HepG2 (cell line): ENCODE measurements around the gene TTC6. TPM values are rescaled to one million over a fixed set of nuclear protein-coding genes. Genes with fewer than 3 reads are reported as not detected.

Experiments
- ATRX ChIP-seq: sonication (generic); formaldehyde crosslinking; IDR thresholded peaks from 2 replicates; pipeline ENCODE4 v1.4.0; 2020; ENCODE audit warnings: missing genetic modification reagents, borderline replicate concordance
- DPF2 ChIP-seq: sonication (generic); formaldehyde crosslinking; IDR thresholded peaks from 2 replicates; pipeline ENCODE4 v1.4.0; 2020; ENCODE audit warnings: mild to moderate bottlenecking, low read depth, missing genetic modification reagents, borderline replicate concordance
- EEA1 ChIP-seq: sonication (generic); formaldehyde crosslinking; IDR thresholded peaks from 2 replicates; pipeline ENCODE4 v1.5.1; 2020; ENCODE audit warnings: mild to moderate bottlenecking, missing genetic modification reagents, borderline replicate concordance
- HOXA5 ChIP-seq: sonication (generic); formaldehyde crosslinking; IDR thresholded peaks from 2 replicates; pipeline ENCODE4 v1.4.0; 2020; ENCODE audit warnings: missing genetic modification reagents
- KLF15 ChIP-seq: sonication (generic); formaldehyde crosslinking; IDR thresholded peaks from 2 replicates; pipeline ENCODE4 v1.8.1; 2023; ENCODE audit warnings: borderline replicate concordance, mild to moderate bottlenecking, inconsistent platforms, missing genetic modification reagents, mixed read lengths
- NFKBIZ ChIP-seq: IDR thresholded peaks from 2 replicates; pipeline ENCODE4 v1.6.1; 2018; ENCODE audit warnings: missing genetic modification reagents, missing compliant biosample characterization
- SPEN ChIP-seq: sonication (generic); formaldehyde crosslinking; IDR thresholded peaks from 2 replicates; pipeline ENCODE4 v1.5.1; 2020; ENCODE audit warnings: low read depth, mild to moderate bottlenecking, missing genetic modification reagents
- SRSF1 ChIP-seq: fragments of 200-400 bp; formaldehyde crosslinking; optimal IDR thresholded peaks from 2 replicates; pipeline ENCODE3; 2017; ENCODE audit warnings: mild to moderate bottlenecking, low read depth, low read length, moderate library complexity
- ZFX ChIP-seq: sonication (generic); formaldehyde crosslinking; IDR thresholded peaks from 2 replicates; pipeline ENCODE4 v1.4.0; 2020; ENCODE audit warnings: mild to moderate bottlenecking, low read depth, missing genetic modification reagents, moderate library complexity
- ZIK1 ChIP-seq: sonication (generic); formaldehyde crosslinking; IDR thresholded peaks from 2 replicates; pipeline ENCODE4 v1.5.0; 2020; ENCODE audit warnings: mild to moderate bottlenecking, low read depth, missing genetic modification reagents, borderline replicate concordance
- ZNF235 ChIP-seq: sonication (generic); formaldehyde crosslinking; IDR thresholded peaks from 2 replicates; pipeline ENCODE4 v1.8.1; 2023; ENCODE audit warnings: mild to moderate bottlenecking, missing genetic modification reagents, borderline replicate concordance
- ZNF326 ChIP-seq: sonication (generic); formaldehyde crosslinking; IDR thresholded peaks from 2 replicates; pipeline ENCODE4 v1.4.0; 2020; ENCODE audit warnings: missing genetic modification reagents, borderline replicate concordance
- ZNF768 ChIP-seq: sonication (generic); formaldehyde crosslinking; IDR thresholded peaks from 2 replicates; pipeline ENCODE4 v1.4.0; 2020; ENCODE audit warnings: missing genetic modification reagents
- polyA plus RNA-seq, 8 experiments: library from polyadenylated mRNA; depleted of rRNA in 3 of 8; stranded (reverse) in 7 of 8; unstranded in 1 of 8; fragments of >200 nt; fragmentation: Illumina TruSeq in 4 of 8; extraction: Trizol in 4 of 8; gene quantifications; 2 replicates each; pipeline versions ENCODE4 v1.2.1 to v1.2.3, GENCODE V29; 2011 to 2016; ENCODE audit warnings: low read depth in 4 of 8, missing spikeins in 1 of 8, mixed read lengths in 1 of 8; ENCODE audit not compliant: insufficient read depth in 1 of 8
- total RNA-seq, 5 experiments: library from RNA; depleted of rRNA; stranded (reverse); fragments of >200 nt; fragmentation: Illumina TruSeq; extraction: Trizol; gene quantifications; 2 replicates each; pipeline ENCODE4 v1.2.3, GENCODE V29; 2016; ENCODE audit warnings: low read depth in 1 of 5
- TF ChIP-seq, protein P1 (sequence below): sonication (generic); formaldehyde crosslinking; IDR thresholded peaks from 2 replicates; pipeline ENCODE4 v1.4.0; 2020; ENCODE audit warnings: missing genetic modification reagents
- TF ChIP-seq, protein P2 (sequence below): sonication (generic); formaldehyde crosslinking; conservative IDR thresholded peaks from 2 replicates; pipeline ENCODE4 v1.5.0; 2020; ENCODE audit warnings: missing genetic modification reagents
- TF ChIP-seq, protein P3 (sequence below): sonication (generic); formaldehyde crosslinking; IDR thresholded peaks from 2 replicates; pipeline ENCODE4 v1.9.0; 2021; ENCODE audit warnings: missing genetic modification reagents, mild to moderate bottlenecking, borderline replicate concordance
- TF ChIP-seq, protein P4 (sequence below): IDR thresholded peaks from 2 replicates; pipeline ENCODE4 v1.6.1; 2012; ENCODE audit warnings: inconsistent platforms

The TTC6 gene
- total and polyA plus RNA-seq, 2 of the 13 experiments (the other 11 are each of a cell fraction or from before 2014, with no cell fraction given): 9.3 to 27.4 TPM

DNA sequence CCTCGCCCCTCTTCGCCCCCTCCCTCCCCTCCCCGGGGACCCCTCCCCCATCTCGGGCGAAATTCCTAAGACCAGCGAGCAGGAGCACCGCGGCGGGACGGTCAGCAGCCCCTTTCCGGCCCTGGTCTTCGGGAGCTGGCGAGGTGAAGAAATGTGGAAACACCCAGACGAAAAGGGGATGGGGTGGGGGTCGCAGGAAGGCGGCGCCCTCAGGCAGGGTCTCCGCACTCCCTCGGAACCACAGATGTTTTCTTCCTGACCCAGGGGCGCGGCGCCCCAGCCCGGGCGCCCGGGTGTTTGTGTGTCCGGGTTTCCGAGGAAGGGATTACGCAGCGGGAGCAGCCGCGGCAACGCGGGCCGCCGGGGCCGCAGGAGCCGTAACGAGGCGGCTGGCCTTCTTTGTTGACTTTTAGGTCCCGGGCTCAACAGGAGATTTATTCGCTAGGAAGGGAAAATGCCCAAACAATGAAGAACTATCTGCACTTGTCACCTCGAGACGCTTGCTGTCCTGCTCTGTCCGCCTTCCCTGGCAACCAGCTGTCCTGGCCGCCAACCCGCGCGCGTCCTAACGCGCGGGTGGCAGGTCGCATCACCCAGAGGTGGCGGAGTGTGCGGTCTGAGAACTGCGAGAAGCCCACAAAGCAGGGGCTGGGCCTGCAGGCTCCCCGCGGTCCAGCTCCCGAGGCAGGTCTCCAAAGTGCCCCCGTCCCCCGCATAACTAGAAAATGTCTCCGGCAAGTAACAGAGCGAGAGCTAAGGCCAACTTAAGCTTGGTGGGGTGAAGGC lies 7.4 kb upstream of the TTC6 start (continued):
- TF ChIP-seq, protein P1, sequence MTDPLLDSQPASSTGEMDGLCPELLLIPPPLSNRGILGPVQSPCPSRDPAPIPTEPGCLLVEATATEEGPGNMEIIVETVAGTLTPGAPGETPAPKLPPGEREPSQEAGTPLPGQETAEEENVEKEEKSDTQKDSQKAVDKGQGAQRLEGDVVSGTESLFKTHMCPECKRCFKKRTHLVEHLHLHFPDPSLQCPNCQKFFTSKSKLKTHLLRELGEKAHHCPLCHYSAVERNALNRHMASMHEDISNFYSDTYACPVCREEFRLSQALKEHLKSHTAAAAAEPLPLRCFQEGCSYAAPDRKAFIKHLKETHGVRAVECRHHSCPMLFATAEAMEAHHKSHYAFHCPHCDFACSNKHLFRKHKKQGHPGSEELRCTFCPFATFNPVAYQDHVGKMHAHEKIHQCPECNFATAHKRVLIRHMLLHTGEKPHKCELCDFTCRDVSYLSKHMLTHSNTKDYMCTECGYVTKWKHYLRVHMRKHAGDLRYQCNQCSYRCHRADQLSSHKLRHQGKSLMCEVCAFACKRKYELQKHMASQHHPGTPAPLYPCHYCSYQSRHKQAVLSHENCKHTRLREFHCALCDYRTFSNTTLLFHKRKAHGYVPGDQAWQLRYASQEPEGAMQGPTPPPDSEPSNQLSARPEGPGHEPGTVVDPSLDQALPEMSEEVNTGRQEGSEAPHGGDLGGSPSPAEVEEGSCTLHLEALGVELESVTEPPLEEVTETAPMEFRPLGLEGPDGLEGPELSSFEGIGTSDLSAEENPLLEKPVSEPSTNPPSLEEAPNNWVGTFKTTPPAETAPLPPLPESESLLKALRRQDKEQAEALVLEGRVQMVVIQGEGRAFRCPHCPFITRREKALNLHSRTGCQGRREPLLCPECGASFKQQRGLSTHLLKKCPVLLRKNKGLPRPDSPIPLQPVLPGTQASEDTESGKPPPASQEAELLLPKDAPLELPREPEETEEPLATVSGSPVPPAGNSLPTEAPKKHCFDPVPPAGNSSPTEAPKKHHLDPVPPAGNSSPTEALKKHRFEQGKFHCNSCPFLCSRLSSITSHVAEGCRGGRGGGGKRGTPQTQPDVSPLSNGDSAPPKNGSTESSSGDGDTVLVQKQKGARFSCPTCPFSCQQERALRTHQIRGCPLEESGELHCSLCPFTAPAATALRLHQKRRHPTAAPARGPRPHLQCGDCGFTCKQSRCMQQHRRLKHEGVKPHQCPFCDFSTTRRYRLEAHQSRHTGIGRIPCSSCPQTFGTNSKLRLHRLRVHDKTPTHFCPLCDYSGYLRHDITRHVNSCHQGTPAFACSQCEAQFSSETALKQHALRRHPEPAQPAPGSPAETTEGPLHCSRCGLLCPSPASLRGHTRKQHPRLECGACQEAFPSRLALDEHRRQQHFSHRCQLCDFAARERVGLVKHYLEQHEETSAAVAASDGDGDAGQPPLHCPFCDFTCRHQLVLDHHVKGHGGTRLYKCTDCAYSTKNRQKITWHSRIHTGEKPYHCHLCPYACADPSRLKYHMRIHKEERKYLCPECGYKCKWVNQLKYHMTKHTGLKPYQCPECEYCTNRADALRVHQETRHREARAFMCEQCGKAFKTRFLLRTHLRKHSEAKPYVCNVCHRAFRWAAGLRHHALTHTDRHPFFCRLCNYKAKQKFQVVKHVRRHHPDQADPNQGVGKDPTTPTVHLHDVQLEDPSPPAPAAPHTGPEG (CRISPR knock-in tag): peak; percentile 89
- TF ChIP-seq ATRX (CRISPR knock-in tag): no peak
- peak; percentile 80; the same call in 1 of the 2 replicates for TF ChIP-seq ZIK1
- TF ChIP-seq, protein P2, sequence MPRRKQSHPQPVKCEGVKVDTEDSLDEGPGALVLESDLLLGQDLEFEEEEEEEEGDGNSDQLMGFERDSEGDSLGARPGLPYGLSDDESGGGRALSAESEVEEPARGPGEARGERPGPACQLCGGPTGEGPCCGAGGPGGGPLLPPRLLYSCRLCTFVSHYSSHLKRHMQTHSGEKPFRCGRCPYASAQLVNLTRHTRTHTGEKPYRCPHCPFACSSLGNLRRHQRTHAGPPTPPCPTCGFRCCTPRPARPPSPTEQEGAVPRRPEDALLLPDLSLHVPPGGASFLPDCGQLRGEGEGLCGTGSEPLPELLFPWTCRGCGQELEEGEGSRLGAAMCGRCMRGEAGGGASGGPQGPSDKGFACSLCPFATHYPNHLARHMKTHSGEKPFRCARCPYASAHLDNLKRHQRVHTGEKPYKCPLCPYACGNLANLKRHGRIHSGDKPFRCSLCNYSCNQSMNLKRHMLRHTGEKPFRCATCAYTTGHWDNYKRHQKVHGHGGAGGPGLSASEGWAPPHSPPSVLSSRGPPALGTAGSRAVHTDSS (CRISPR knock-in tag): 0 out of 2 replicates have a peak, but pooled peaks have one; percentile 32
- no peak for TF ChIP-seq NFKBIZ (CRISPR knock-in tag)
- peak; percentile 69 for TF ChIP-seq EEA1 (CRISPR knock-in tag)
- TF ChIP-seq, protein P3, sequence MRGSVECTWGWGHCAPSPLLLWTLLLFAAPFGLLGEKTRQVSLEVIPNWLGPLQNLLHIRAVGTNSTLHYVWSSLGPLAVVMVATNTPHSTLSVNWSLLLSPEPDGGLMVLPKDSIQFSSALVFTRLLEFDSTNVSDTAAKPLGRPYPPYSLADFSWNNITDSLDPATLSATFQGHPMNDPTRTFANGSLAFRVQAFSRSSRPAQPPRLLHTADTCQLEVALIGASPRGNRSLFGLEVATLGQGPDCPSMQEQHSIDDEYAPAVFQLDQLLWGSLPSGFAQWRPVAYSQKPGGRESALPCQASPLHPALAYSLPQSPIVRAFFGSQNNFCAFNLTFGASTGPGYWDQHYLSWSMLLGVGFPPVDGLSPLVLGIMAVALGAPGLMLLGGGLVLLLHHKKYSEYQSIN (CRISPR knock-in tag): 0 out of 2 replicates have a peak, but pooled peaks have one; percentile 75
- 0 out of 2 replicates have a peak, but pooled peaks have one; percentile 71 for TF ChIP-seq ZNF235 (CRISPR knock-in tag)
- TF ChIP-seq SRSF1: peak; percentile 90
- TF ChIP-seq ZNF768 (CRISPR knock-in tag): peak; percentile 75
- TF ChIP-seq, protein P4, sequence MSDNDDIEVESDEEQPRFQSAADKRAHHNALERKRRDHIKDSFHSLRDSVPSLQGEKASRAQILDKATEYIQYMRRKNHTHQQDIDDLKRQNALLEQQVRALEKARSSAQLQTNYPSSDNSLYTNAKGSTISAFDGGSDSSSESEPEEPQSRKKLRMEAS: no peak
- TF ChIP-seq ZNF326 (CRISPR knock-in tag): no peak
- peak; percentile 89 for TF ChIP-seq HOXA5 (CRISPR knock-in tag)
- 0 out of 2 replicates have a peak, but pooled peaks have one; percentile 1 for TF ChIP-seq DPF2
- TF ChIP-seq KLF15 (CRISPR knock-in tag): peak; percentile 94
- TF ChIP-seq SPEN (CRISPR knock-in tag): no peak; the same call in 1 of the 2 replicates
- TF ChIP-seq ZFX (CRISPR knock-in tag): peak; percentile 94
